Measurements from ENCODE around the gene TMEM163.

The TMEM163 gene

GRCh38 chr2:134457765-134458472, 260.9 kb downstream of the TMEM163 start:
- DNase-seq (ENCODE audit: low spot score) = no peak

GRCh38 chr2:134457353-134457752, 261.4 kb downstream of the TMEM163 start:
- DNase-seq (ENCODE audit: low spot score) = no peak

DNA sequence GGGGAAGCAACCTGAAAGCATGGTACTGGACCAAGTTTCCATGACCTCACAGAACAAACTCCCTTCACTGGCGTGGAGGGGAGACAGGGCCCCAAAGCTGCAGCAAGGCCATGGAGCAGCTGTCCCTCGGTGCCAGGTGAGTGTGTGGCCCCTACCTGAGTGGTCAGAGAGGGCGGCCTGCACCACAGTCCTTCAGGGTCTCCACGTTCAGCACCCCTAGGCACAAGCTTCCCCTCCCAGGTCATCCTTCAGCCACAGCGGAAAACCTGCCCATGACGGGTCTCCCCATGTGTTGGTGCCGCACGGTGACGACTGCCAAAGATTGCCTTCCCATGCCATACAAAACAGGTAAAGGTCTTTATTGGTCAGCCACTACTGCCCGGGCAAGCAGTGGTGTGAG, 263.4 kb downstream of the TMEM163 start:
- DNase-seq (ENCODE audit: low spot score) = no peak

- DNase-seq (ENCODE audit: low spot score) = no peak
These were observed 263.9 kb downstream of the TMEM163 start for GRCh38 chr2:134454931-134455330.

GRCh38 chr2:134454426-134454825, 264.4 kb downstream of the TMEM163 start:
- DNase-seq (ENCODE audit: low spot score) = no peak

GRCh38 chr2:134453973-134454372, 264.8 kb downstream of the TMEM163 start:
- no peak for DNase-seq (ENCODE audit: low spot score)

DNA sequence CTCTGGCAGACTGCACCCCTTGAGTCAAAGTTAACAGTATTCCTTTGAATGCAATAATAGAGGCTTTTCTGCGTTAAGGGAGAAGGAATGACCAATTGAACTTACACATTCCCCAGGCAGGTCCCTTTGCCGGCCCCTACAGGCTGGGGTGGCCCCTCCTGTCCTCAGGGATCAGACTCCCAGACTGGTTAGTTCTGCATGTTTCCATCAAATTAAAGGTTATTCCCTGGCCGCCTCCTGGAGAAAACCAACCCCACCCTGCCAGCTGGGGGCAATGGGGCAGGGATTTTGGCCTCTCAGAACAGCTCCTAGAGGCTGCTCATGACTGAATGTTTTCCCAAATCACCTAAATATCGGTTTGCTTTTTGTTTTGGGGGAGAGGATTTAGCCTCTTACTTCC, 265.3 kb downstream of the TMEM163 start:
- DNase-seq (ENCODE audit: low spot score) = no peak

DNA sequence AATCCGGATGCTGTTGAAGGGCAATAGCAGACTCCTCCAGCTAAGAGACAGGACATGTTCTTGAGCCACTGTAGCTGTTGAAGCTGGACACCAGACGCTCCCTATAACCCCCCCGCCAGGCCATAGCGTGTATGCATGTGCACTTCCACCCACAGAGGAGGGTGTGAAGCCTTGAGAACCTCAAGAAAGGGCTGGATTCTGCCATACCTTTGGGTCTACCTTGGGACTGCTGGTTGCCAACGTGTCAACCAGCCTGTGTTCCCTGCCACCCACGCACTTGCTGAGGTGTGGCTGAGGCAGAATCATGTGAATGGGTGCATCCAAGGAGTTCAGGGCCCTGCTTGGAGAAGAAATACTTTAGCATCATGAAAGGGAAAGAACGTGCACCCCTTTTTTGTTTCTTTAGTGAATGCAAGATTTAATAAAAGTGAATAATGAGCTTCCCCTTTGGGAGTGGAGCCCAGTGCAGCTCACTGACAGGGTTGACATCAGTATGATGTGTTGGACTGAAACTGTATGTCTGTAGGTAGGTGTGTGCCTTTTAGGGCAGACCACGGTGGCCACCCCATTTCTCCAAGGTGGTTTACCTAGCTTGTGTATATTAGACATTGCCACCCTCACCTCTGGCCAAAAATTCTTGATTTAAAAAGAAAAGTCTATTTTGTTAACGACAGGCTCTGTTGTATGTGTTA, 266.6 kb downstream of the TMEM163 start:
- DNase-seq (ENCODE audit: low spot score) = no peak

- DNase-seq (ENCODE audit: low spot score) = no peak
These were observed 267.5 kb downstream of the TMEM163 start for GRCh38 chr2:134451347-134451630.

- no peak for DNase-seq (ENCODE audit: low spot score)
These were observed 268.9 kb downstream of the TMEM163 start for GRCh38 chr2:134449751-134450513.

- DNase-seq (ENCODE audit: low spot score) = no peak
These were observed 269.6 kb downstream of the TMEM163 start for GRCh38 chr2:134449157-134449556.

DNA sequence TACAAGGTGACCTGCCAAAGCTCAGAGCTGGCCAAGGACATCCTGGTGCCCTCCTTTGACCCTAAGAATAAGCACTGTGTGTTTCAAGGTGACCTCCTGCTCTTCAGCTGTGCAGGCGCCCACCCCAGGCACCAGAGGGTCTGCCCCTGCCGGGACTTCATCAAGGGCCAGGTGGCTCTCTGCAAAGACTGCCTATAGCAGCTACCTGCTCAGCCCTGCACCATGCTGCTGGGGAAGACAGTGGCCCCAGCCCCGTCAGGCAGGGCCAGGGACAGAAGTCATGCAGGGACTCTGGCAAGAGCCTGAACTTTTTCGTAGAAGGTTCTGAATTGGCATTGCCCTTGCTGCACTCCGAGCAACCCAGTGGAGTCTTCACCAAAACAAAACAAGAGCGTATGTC, 270.1 kb downstream of the TMEM163 start:
- no peak for DNase-seq (ENCODE audit: low spot score)

DNA sequence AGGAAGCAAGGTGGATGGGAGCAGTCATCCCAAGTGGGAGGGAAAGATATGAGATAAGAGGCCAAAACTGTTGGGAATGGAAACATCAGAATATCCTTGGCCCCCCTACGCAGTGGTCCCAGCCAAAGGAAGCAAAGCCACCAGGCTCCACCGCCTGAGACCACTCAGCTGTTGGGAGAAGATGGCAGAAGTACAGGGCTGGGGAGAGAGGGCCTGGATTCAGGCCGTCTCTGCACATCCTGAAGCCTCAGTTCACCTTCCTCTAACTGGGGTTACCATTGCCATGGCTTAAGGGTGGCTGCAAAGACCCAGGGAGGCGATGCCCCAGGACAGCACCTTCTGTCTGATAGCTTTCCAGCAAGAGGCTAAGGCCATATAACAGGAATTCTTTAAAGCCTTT, 271.1 kb downstream of the TMEM163 start:
- no peak for DNase-seq (ENCODE audit: low spot score)

DNA sequence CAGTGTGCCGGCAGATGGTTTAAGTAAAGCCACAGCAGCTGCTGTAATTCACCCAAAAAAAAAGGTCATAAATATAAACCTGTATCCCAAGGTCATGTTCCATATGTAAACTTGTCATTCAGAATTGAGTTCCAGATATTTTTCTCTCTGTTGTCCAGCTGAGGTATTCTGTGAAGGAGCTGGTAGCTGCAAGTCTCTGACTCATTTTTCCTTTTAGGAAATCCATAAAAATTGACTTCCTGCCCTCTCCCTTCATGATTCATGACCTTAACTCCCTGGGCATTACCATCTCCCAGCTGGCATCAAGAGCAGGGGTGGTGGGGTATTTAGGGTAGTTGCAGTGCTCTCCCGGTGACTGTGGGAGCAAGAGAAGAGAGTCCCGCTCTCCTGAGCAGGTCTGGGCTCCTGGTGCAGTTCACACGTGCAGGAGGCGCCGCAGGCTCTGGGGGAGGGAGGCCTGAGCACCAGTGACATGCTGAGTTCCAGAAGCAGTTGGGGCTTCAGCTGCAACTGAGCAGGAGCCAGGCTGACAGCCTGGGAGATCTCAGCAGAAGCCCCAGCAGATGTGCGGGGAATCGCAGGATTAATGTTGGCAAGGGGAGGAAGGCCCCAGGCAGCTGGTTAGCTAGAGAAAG, 272.3 kb downstream of the TMEM163 start:
- peak; percentile 35 for DNase-seq (ENCODE audit: low spot score)

DNA sequence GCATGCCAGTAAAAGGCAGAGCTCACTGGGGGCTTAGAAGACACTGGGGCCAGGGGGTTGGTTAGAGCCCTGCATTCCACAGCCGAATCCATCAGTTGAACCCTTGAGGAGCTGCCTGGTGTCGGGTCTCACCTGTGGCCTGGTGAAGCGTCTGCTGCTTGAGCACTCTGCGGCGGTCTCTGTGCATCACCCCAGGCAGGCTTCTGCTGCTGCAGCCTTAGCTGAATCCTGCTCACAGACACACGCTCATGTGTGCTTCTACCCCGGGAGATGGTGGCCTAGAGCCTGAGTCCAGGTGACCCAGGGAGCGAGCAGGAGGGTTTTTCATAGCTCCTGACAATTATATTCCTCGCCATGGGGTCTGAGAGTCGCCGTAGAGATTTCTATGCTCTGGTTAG, 272.8 kb downstream of the TMEM163 start:
- DNase-seq (ENCODE audit: low spot score) = no peak

GRCh38 chr2:134445116-134445515, 273.7 kb downstream of the TMEM163 start:
- no peak for DNase-seq (ENCODE audit: low spot score)

- no peak for DNase-seq (ENCODE audit: low spot score)
These were observed 274.9 kb downstream of the TMEM163 start for GRCh38 chr2:134443814-134444480.

- DNase-seq (ENCODE audit: low spot score) = no peak
These were observed 277.5 kb downstream of the TMEM163 start for GRCh38 chr2:134441153-134441863.

- no peak for DNase-seq (ENCODE audit: low spot score)
These were observed 278.4 kb downstream of the TMEM163 start for GRCh38 chr2:134440336-134440909.

DNA sequence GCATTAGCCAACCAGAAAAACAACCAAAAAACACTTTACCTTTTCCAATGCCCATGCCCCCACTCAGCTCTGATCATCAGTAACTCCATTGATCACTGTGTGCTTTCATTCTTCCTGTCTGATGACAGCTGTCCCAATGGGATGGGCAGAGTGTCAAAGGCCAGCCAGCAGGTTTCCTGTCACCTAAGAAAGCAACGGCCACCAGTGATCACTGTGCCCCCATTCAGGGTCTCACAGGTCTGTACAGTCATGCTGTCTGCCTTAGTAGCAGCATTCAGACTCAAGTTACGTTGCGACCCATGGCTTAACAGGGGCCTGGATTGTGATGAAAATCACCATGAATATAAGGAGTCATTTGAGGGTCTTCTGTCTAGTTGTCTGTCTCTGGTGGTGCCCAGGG, 280.4 kb downstream of the TMEM163 start:
- no peak for DNase-seq (ENCODE audit: low spot score)

- no peak for DNase-seq (ENCODE audit: low spot score)
These were observed 282.1 kb downstream of the TMEM163 start for GRCh38 chr2:134436706-134437105.

Data from Ammon's horn (tissue), 1 donor.